OCI-M2 (cell line): ENCODE data around the gene SIPA1L2.

Experiments used
- DNase-seq: peaks from one replicate; lab custom pipeline; 2025; ENCODE audit not compliant: unreplicated experiment; lab: John Stamatoyannopoulos, UW

SIPA1L2 gene

DNA sequence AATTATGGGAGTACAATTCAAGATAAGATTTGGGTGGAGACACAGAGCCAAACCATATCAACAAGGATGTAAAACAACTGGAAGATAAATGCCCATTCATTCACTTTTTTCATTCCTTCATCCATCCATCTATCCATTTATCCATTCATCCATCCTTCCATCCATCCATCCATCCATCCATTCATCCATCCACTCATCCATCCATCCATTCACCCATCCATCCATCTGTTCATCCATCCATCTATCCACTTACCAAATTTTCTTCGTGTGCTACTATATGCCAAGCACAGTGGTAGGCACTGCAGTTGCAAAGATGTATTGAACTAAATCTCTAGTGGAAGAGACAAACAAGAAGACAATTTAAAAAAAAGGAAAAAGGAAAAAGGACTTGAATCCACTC is 14.3 kb upstream of the SIPA1L2 start:
- DNase-seq, result no peak

DNA sequence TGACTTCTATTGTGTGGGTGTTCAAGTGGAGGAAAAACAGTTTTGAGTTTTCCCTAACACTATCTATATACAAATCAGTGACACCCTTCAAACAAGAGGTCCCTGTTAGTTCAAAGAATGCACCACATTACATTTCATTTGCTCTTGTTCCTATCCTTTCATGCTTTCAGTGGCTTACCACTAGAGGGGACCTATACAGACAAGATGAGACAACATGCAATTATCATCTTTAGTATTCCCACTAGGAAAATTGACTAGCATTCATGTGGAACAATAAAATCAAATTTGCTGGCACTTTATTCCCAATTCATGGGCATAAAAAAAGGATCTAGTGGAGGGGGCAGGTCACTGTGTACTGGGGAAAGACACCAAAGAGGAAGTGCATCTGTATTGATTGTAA is 13.3 kb upstream of the SIPA1L2 start:
- DNase-seq, result no peak

GRCh38 chr1:232641507-232641906 is 11.6 kb upstream of the SIPA1L2 start:
- DNase-seq, result no peak

GRCh38 chr1:232636799-232637198 is 6.9 kb upstream of the SIPA1L2 start:
- DNase-seq, result no peak

- no peak for DNase-seq
Measured at GRCh38 chr1:232635778-232636356, 5.9 kb upstream of the SIPA1L2 start.

DNA sequence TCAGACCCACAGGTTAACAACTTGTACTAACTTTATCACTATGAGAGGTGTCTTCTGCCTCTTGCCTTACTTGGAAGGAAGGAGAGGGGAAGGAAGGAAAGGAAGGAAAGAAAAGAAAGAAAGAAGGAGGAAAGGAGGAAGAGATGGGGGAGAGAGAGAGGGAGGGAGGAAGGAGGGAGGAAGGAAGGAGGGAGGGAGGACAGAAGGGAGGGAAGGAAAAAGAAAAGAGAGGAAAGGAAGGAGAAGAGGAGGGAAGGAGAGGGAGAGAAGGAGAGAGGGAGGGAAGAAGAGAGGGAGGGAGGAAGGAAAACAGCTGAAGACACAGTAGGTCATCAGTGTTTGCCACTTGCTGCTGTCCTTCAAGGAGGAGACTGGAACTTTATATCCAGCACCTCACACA is 5.3 kb upstream of the SIPA1L2 start:
- no peak for DNase-seq

- no peak for DNase-seq
Measured at GRCh38 chr1:232634096-232634495, 4.2 kb upstream of the SIPA1L2 start.

GRCh38 chr1:232630894-232631195 is 912 bp upstream of the SIPA1L2 start:
- DNase-seq, result no peak

GRCh38 chr1:232629250-232630046 is 485 bp downstream of the SIPA1L2 start:
- no peak for DNase-seq

DNA sequence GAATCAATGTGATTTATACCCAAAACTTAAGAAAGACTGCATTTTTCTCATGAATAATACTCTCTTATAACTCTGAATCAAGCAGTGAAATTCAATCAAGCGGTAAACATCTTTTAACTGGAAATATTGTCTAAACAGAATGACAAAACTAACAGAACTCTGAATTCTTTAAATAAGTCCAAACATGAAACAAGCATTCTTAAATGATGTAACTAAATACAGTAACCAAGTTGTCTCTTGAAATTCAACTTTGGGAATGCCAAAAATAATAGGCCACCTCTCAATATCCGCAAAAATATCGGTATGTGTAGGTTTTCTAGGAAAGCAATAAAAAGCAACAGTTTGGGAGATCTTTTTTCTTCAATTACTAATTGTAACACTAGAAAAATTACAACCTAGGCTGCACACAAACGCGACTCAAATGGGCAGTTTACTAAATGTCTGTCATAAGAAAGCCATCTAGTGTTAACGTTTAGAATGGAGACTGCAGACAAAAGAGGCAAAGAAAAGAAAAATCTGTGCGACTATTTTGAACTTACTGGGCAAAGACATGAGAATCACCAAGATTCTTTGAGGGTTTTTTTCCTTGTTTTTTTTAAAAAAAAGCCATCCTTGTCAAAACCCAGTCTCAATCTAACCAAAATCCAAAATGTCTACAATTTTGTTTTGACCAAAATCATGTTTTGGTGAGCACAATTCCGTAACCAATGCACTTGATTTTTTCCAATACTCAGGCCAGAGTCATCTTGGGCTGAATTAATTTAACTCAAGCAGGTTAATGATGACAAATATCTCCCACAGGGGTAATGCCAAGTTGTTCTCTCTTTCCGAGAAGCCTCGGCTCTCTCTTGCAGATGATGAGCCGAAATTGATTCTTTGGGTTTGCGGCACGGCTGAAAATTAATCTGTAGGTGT is 1.3 kb downstream of the SIPA1L2 start:
- no peak for DNase-seq

- DNase-seq, result no peak
Measured at GRCh38 chr1:232627645-232628334, 2.1 kb downstream of the SIPA1L2 start.

DNA sequence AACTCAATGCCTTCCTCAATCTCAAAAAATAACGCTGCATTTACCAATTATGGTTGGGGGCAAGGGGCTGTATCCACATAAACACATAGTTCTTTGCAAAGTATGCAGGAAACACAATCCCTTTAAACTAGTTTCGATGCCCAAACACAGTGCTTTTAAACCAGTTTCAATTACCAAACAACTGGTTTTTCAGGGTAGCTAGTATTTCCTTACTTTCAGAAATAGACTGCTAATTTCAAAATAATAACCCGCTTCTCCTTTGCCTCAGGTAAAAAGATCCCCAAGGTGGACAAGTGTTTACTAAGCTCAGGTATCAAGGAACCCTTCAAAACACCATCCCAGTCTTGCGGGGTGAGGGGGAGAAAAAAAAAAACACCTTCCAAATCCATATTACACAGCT is 2.8 kb downstream of the SIPA1L2 start:
- DNase-seq, result no peak

- no peak for DNase-seq
Measured at GRCh38 chr1:232626452-232626851, 3.5 kb downstream of the SIPA1L2 start.

DNA sequence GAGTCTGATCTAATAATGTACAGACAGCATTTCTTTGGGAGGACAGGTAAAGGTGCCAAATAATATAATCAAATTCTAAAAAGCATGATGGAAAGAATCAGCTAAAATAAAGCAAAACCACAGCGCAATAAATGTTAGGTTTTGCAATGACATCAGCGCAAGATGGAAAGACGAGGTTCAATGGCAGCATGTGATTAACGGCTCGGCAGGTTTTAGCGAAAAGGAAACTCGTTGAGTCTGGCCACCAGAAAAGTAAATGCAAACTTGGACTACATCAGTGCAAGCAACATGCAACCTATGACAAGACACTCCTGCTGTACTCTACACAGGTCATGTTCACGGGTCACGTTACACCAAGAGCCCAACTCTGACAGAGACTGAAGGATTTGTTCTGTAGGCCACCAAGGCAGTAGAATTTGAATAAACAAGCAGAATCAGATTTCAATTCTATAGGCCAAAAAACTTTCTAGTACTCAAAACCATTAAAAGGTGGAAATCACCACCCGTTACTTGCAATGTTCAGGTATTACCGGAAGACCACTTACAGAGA is 4.5 kb downstream of the SIPA1L2 start:
- no peak for DNase-seq

DNA sequence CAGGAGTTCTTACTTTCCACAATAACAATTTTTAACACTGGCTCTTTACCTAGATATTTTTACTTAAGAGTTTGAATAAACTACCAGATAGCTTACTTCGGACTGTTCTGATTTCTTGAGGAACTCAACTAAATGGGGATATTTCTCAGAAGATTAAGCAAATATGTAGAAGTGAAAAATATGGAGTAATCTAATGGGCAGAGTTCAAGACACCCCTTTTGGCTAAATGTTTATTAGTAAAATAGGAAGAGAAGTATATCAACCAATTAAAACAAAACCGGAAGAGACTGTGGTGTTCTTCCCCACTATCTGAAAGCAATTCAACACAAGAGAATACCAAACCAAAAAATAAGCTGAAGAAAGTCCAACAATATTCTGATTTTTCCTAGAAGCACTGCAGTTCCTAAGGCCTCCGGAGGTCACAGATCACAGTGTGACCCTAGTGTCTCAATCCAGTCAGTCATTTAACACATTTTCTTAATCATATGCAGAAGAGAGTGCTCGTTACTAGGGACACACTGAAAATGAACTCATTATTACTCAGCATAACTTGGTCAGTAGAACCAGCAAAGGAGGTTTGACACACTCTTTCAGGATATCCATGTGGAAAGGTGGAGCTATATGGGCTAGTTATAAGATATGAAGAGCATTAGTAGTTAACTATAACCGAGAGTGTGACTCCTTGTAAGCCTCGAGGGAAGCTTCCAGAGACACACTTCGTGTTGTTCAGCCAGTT is 5.2 kb downstream of the SIPA1L2 start:
- DNase-seq, result no peak

DNA sequence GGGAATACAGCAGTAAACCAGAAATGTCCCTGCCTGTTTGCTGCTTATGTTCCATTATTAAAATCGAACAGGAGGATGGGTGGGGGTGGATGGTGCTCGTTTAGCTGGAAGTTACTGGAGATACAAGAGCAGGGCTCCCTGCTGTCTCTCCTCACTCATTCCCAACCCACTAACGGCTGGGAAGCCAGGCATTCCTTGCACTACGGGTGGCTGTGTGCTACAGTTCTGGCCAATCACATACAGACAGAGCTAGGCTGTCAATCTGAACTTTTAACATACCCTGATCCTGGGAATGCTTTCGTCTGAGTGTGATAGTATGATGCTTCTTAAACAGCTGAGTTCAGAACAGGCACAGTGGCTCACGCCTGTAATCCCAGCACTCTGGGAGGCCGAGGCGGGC is 7.0 kb downstream of the SIPA1L2 start:
- no peak for DNase-seq

GRCh38 chr1:232622378-232622777 is 7.6 kb downstream of the SIPA1L2 start:
- no peak for DNase-seq

DNA sequence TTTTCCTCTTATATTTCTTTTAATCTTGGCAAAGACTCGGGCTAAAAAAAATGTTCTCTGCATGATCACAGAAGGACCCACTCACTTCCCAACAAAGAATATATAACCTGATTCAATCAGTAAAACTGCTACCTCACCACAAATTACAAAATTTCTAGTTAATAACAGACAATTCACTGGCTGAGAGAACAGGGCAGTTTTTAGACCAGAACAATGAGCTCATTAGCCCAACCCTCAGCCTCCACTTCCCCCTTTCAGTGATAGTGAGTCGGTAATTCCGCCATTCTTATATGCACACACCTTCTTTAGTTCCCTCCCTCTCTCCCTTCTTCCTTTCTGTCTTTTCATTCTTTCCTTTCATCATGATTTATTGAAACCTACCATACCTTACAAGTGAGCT is 8.9 kb downstream of the SIPA1L2 start:
- DNase-seq, result no peak

DNA sequence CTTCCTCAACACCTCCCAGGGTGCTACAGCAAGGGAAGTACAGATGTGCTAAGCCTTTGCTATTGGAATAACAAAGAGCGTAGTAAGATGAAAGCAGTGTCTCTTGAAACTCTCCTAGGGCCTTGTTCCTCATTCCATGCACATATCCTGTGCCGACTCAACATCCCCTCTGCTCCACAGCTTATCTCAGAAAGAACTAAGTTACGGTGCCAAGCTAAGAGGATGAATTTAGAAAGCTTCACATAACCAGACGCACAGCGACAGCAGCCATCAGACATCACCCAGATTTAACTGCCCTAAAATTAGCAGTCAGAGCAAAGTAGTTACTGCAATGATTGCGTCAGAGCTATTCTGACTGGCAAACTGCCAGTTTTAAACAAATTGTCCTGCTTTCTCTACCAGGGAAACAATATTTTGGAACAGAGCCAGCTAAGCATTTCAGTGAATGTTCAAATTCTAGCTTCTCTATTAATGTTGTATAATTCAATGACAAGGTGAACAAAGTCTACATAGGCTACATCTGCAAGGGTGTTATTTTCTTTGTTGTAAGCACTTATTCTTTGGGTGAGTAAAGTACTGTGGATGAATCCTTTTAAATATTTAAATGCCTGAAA is 9.5 kb downstream of the SIPA1L2 start:
- DNase-seq, result no peak

- DNase-seq, result no peak
Measured at GRCh38 chr1:232617237-232617636, 12.7 kb downstream of the SIPA1L2 start.
